ENCODE data around the gene FAM209A. TPM values are rescaled to one million over a fixed set of nuclear protein-coding genes. Genes with fewer than 3 reads are reported as not detected.
A peak's percentile ranks its signal among the peaks of the same experiment; 100 is the strongest.

Gene FAM209A
- total RNA-seq, 5 donors from 2014 or later (not counting 1 experiment from before 2014, with no cell fraction given): 3.7 to 5.6 (median 4.7) TPM

- POLR2A ChIA-PET: no interaction called here
Observed at GRCh38 chr20:56570832-56571231, 46.3 kb downstream of the FAM209A start.

GRCh38 chr20:56572172-56572571, 47.6 kb downstream of the FAM209A start:
- no peaks in the 10 kb centered on the region for H3K36me3 Mint-ChIP-seq
- 100% methylated on average over 1 of the region's 4 CpGs for WGBS (ENCODE audit: insufficient coverage)

More at GRCh38 chr20:56570832-56571231, 46.3 kb downstream of the FAM209A start:
- H3K4me3 Mint-ChIP-seq: no peak overlapping the region
- WGBS (ENCODE audit: insufficient coverage): no CpG with 5 or more reads among the region's 2 CpGs
- H3K4me1 ChIP-seq (ENCODE audit: control insufficient read depth in 1 of 2, extremely low read depth in 1 of 2, insufficient read depth in 2 of 2, low read length in 2 of 2): no peaks in the 10 kb centered on the region
- no peaks in the 10 kb centered on the region for H3K9me3 ChIP-seq
- no peaks in the 10 kb centered on the region for H3K9me3 Mint-ChIP-seq
- H3K4me3 ChIP-seq (ENCODE audit: control insufficient read depth in 1 of 2, extremely low read depth in 1 of 2, low read length in 1 of 2): no peak overlapping the region
- no peak overlapping the region for H3K27ac ChIP-seq (ENCODE audit: low read length)
- DNase-seq (no peak), ATAC-seq (replicated peaks in 1 of 4) (no peak)
- H3K27me3 ChIP-seq (replicated peaks in 1 of 2; ENCODE audit: control insufficient read depth in 2 of 2, extremely low read depth in 1 of 2, insufficient read depth in 2 of 2, low read length in 1 of 2): peaks cover 0 to 18% of the 10 kb centered on the region in 2 experiments
- H3K27me3 Mint-ChIP-seq: peaks cover 25 to 34% of the 10 kb centered on the region in 2 donors
- CTCF ChIA-PET: no interaction called here
- no peak overlapping the region for H3K27ac Mint-ChIP-seq
- no peaks in the 10 kb centered on the region for H3K36me3 ChIP-seq (ENCODE audit: control insufficient read depth in 2 of 2, extremely low read depth in 1 of 2, insufficient read depth in 1 of 2, low read length in 1 of 2)
- no peaks in the 10 kb centered on the region for H3K4me1 Mint-ChIP-seq
- no peaks in the 10 kb centered on the region for H3K36me3 Mint-ChIP-seq

GRCh38 chr20:56573986-56574385, 49.4 kb downstream of the FAM209A start:
- CTCF ChIA-PET: no interaction called here
- H3K27me3 ChIP-seq (replicated peaks in 1 of 2; ENCODE audit: control insufficient read depth in 2 of 2, extremely low read depth in 1 of 2, insufficient read depth in 2 of 2, low read length in 1 of 2): peaks cover 0 to 26% of the 10 kb centered on the region in 2 experiments

More at GRCh38 chr20:56572172-56572571, 47.6 kb downstream of the FAM209A start:
- Mint-ChIP-seq H3K27ac (no peak overlapping the region), H3K9me3 (no peaks in the 10 kb centered on the region), H3K4me1 (no peaks in the 10 kb centered on the region), H3K4me3 (no peak overlapping the region), H3K27me3 (peaks cover 29 to 40% of the 10 kb centered on the region in 2 donors)
- H3K27me3 ChIP-seq (replicated peaks in 1 of 2; ENCODE audit: control insufficient read depth in 2 of 2, extremely low read depth in 1 of 2, insufficient read depth in 2 of 2, low read length in 1 of 2): peaks cover 0 to 21% of the 10 kb centered on the region in 2 experiments
- no peaks in the 10 kb centered on the region for H3K36me3 ChIP-seq (ENCODE audit: control insufficient read depth in 2 of 2, extremely low read depth in 1 of 2, insufficient read depth in 1 of 2, low read length in 1 of 2)
- H3K27ac ChIP-seq (ENCODE audit: low read length): no peak overlapping the region
- CTCF ChIA-PET: no interaction called here
- H3K9me3 ChIP-seq: no peaks in the 10 kb centered on the region
- H3K4me1 ChIP-seq (ENCODE audit: control insufficient read depth in 1 of 2, extremely low read depth in 1 of 2, insufficient read depth in 2 of 2, low read length in 2 of 2): no peaks in the 10 kb centered on the region
- H3K4me3 ChIP-seq (ENCODE audit: control insufficient read depth in 1 of 2, extremely low read depth in 1 of 2, low read length in 1 of 2): no peak overlapping the region
- POLR2A ChIA-PET: interaction anchor here in 1 of 2 donors (0.5 kb wide), 1 partner anchor 43 kb away, joined by 5 read pairs; no protein-coding TSS in a partner anchor
- DNase-seq (no peak), ATAC-seq (replicated peaks in 1 of 4) (no peak)

GRCh38 chr20:56574531-56575142, 50.1 kb downstream of the FAM209A start:
- H3K36me3 ChIP-seq (ENCODE audit: control insufficient read depth in 2 of 2, extremely low read depth in 1 of 2, insufficient read depth in 1 of 2, low read length in 1 of 2): no peaks in the 10 kb centered on the region
- no peak for ATAC-seq (replicated peaks in 1 of 4)
- Mint-ChIP-seq H3K36me3 (no peaks in the 10 kb centered on the region), H3K4me3 (no peak overlapping the region), H3K27me3 (peaks cover 32 to 35% of the 10 kb centered on the region in 2 donors), H3K9me3 (no peaks in the 10 kb centered on the region), H3K4me1 (no peaks in the 10 kb centered on the region), H3K27ac (no peak overlapping the region)
- H3K9me3 ChIP-seq: no peaks in the 10 kb centered on the region
- H3K27ac ChIP-seq (ENCODE audit: low read length): no peak overlapping the region
- WGBS (ENCODE audit: insufficient coverage): 75% methylated on average over 10 of the region's 10 CpGs
- H3K27me3 ChIP-seq (replicated peaks in 1 of 2; ENCODE audit: control insufficient read depth in 2 of 2, extremely low read depth in 1 of 2, insufficient read depth in 2 of 2, low read length in 1 of 2): peaks cover 0 to 27% of the 10 kb centered on the region in 2 experiments
- no peaks in the 10 kb centered on the region for H3K4me1 ChIP-seq (ENCODE audit: control insufficient read depth in 1 of 2, extremely low read depth in 1 of 2, insufficient read depth in 2 of 2, low read length in 2 of 2)
- ChIA-PET CTCF (no interaction called here), POLR2A (no interaction called here)
- DNase-seq: no peak
- no peak overlapping the region for H3K4me3 ChIP-seq (ENCODE audit: control insufficient read depth in 1 of 2, extremely low read depth in 1 of 2, low read length in 1 of 2)

More at GRCh38 chr20:56573986-56574385, 49.4 kb downstream of the FAM209A start:
- Histone ChIP-seq H3K4me1 (ENCODE audit: control insufficient read depth in 1 of 2, extremely low read depth in 1 of 2, insufficient read depth in 2 of 2, low read length in 2 of 2) (no peaks in the 10 kb centered on the region), H3K36me3 (ENCODE audit: control insufficient read depth in 2 of 2, extremely low read depth in 1 of 2, insufficient read depth in 1 of 2, low read length in 1 of 2) (no peaks in the 10 kb centered on the region), H3K4me3 (ENCODE audit: control insufficient read depth in 1 of 2, extremely low read depth in 1 of 2, low read length in 1 of 2) (no peak overlapping the region), H3K9me3 (no peaks in the 10 kb centered on the region), H3K27ac (ENCODE audit: low read length) (no peak overlapping the region)
- ATAC-seq (replicated peaks in 1 of 4) (peak in 1 of 4 experiments; percentile 29), DNase-seq (no peak)
- Mint-ChIP-seq H3K27me3 (peaks cover 32 to 35% of the 10 kb centered on the region in 2 donors), H3K9me3 (no peaks in the 10 kb centered on the region), H3K27ac (no peak overlapping the region), H3K36me3 (no peaks in the 10 kb centered on the region), H3K4me1 (no peaks in the 10 kb centered on the region), H3K4me3 (no peak overlapping the region)
- POLR2A ChIA-PET: no interaction called here
- 89% methylated on average over 4 of the region's 5 CpGs for WGBS (ENCODE audit: insufficient coverage)

- Histone ChIP-seq H3K27ac (ENCODE audit: low read length) (no peak overlapping the region), H3K36me3 (ENCODE audit: control insufficient read depth in 2 of 2, extremely low read depth in 1 of 2, insufficient read depth in 1 of 2, low read length in 1 of 2) (no peaks in the 10 kb centered on the region), H3K9me3 (no peaks in the 10 kb centered on the region), H3K4me3 (ENCODE audit: control insufficient read depth in 1 of 2, extremely low read depth in 1 of 2, low read length in 1 of 2) (no peak overlapping the region), H3K27me3 (replicated peaks in 1 of 2; ENCODE audit: control insufficient read depth in 2 of 2, extremely low read depth in 1 of 2, insufficient read depth in 2 of 2, low read length in 1 of 2) (peaks cover 0 to 26% of the 10 kb centered on the region in 2 experiments), H3K4me1 (ENCODE audit: control insufficient read depth in 1 of 2, extremely low read depth in 1 of 2, insufficient read depth in 2 of 2, low read length in 2 of 2) (no peaks in the 10 kb centered on the region)
- DNase-seq: no peak
- WGBS (ENCODE audit: insufficient coverage): 87% methylated on average over 9 of the region's 9 CpGs
- Mint-ChIP-seq H3K4me1 (no peaks in the 10 kb centered on the region), H3K4me3 (no peak overlapping the region), H3K36me3 (no peaks in the 10 kb centered on the region), H3K27ac (no peak overlapping the region), H3K9me3 (no peaks in the 10 kb centered on the region), H3K27me3 (peaks cover 26 to 31% of the 10 kb centered on the region in 2 donors)
- ATAC-seq (replicated peaks in 1 of 4): no peak
- CTCF ChIA-PET: interaction anchor here in 1 of 2 donors (0.5 kb wide), 1 partner anchor 8 kb away, joined by 5 read pairs; no protein-coding TSS in a partner anchor
- POLR2A ChIA-PET: no interaction called here
Observed at GRCh38 chr20:56575157-56575556, 50.6 kb downstream of the FAM209A start.

Other genes with a start within 250 kb of the FAM209A start
- 10 to 100 TPM; 17.2 to 23.9 (median 20.4) TPM for gene FAM210B, start 165.8 kb upstream of the FAM209A start, total RNA-seq
- 1 to 10 TPM; 1.3 to 2.3 (median 2.0) TPM for gene AURKA, start 132.5 kb upstream of the FAM209A start, total RNA-seq
- gene CSTF1, start 132.1 kb upstream of the FAM209A start, total RNA-seq: 10 to 100 TPM; 17.3 to 47.7 (median 41.9) TPM
- gene CASS4, start 112.5 kb upstream of the FAM209A start, total RNA-seq: 10 to 100 TPM in 3 of 5 donors, 1 to 10 TPM in 2; 8.0 to 13.8 (median 11.2) TPM
- gene RTF2, start 56.1 kb upstream of the FAM209A start, total RNA-seq: 10 to 100 TPM; 55.8 to 69.7 (median 64.8) TPM
- gene FAM209B, start 8.5 kb downstream of the FAM209A start, total RNA-seq: 1 to 10 TPM; 1.8 to 3.3 (median 2.9) TPM
- under 1 TPM in 2 of 5 donors, not detected in 3; 0.16 TPM for gene TFAP2C, start 104.6 kb downstream of the FAM209A start, total RNA-seq

Data from T-cell (primary cell).